H1 (cell line): ENCODE results near the gene MAP4K4. TPM values are rescaled to one million over a fixed set of nuclear protein-coding genes. Genes with fewer than 3 reads are reported as not detected.

Experiments
- CTCF ChIA-PET: fragments of 300-600 bp; sonication (Branson Sonifier 250); formaldehyde crosslinking; loops from one replicate; lab custom pipeline; 2021; ENCODE audit not compliant: partially characterized antibody; lab: Charles Lee
- POLR2A ChIA-PET: fragments of 300-600 bp; sonication (Branson Sonifier 250); formaldehyde crosslinking; loops from one replicate; lab custom pipeline; 2021; ENCODE audit warnings: inconsistent platforms; ENCODE audit not compliant: partially characterized antibody; lab: Charles Lee
- DNase-seq, 2 experiments: peaks; one replicate each; pipeline versions ENCODE4 v3.0.0 to v3.0.0-alpha.2; 2010 to 2022; ENCODE audit warnings: low spot score in 2 of 2, low read depth in 1 of 2, mixed read lengths in 1 of 2
- FAIRE-seq: peaks from 2 replicates; lab custom pipeline; 2011; peaks lifted over from hg19 to GRCh38; lab: Jason Lieb, UNC
- H2AFZ ChIP-seq: 2 replicates; pipeline ENCODE4 v1.8.1; 2012; ENCODE audit warnings: low read length, inconsistent platforms
- H2AK5ac ChIP-seq: 2 replicates; pipeline ENCODE4 v1.6.1; 2013; ENCODE audit warnings: low read depth, low read length
- H2BK120ac ChIP-seq: replicated peaks from 2 replicates; pipeline ENCODE3; 2013; ENCODE audit warnings: low read depth, low read length, inconsistent platforms
- H2BK12ac ChIP-seq: 2 replicates; pipeline ENCODE4 v1.6.1; 2013; ENCODE audit warnings: low read depth, low read length
- H2BK15ac ChIP-seq: 2 replicates; pipeline ENCODE4 v1.6.1; 2013; ENCODE audit warnings: low read length
- H2BK20ac ChIP-seq: 2 replicates; pipeline ENCODE4 v1.6.1; 2013; ENCODE audit warnings: low read length
- H2BK5ac ChIP-seq: 2 replicates; pipeline ENCODE4 v1.6.1; 2013; ENCODE audit warnings: low read depth, low read length
- H3K14ac ChIP-seq: 2 replicates; pipeline ENCODE4 v1.6.1; 2013; ENCODE audit warnings: inconsistent platforms; ENCODE audit not compliant: insufficient read length
- H3K18ac ChIP-seq: 2 replicates; pipeline ENCODE4 v1.6.1; 2013; ENCODE audit warnings: low read length; ENCODE audit errors: extremely low read depth
- H3K23ac ChIP-seq: 2 replicates; pipeline ENCODE4 v1.6.1; 2013; ENCODE audit warnings: inconsistent platforms; ENCODE audit not compliant: insufficient read length
- H3K23me2 ChIP-seq: 2 replicates; pipeline ENCODE4 v1.6.1; 2013; ENCODE audit warnings: low read depth, low read length
- H3K27ac ChIP-seq: 2 replicates; pipeline ENCODE4 v1.6.1; 2011; ENCODE audit warnings: low read depth, low read length, inconsistent platforms
- H3K27me3 ChIP-seq, 4 experiments: replicated peaks in 1 of 4; 1 replicate in 1 of 4; 2 replicates in 3 of 4; pipeline versions ENCODE4 v1.6.1 to v1.8.1; 2011 to 2013; ENCODE audit warnings: low read length in 3 of 4, mild to moderate bottlenecking in 3 of 4, inconsistent platforms in 2 of 4, mixed read lengths in 2 of 4, moderate library complexity in 1 of 4; ENCODE audit not compliant: control insufficient read depth in 3 of 4, insufficient read depth in 3 of 4; ENCODE audit errors: extremely low read depth in 1 of 4
- H3K36me3 ChIP-seq, 4 experiments: 2 replicates each; pipeline versions ENCODE4 v1.6.1 to v1.8.1; 2011 to 2013; ENCODE audit warnings: mild to moderate bottlenecking in 4 of 4, low read length in 3 of 4, moderate library complexity in 2 of 4, control low read depth in 1 of 4, inconsistent platforms in 1 of 4; ENCODE audit not compliant: insufficient read depth in 4 of 4, control insufficient read depth in 2 of 4
- H3K4ac ChIP-seq: replicated peaks from 2 replicates; pipeline ENCODE3; 2013; ENCODE audit warnings: low read length, low read depth, mixed read lengths, inconsistent platforms; ENCODE audit not compliant: insufficient read length
- H3K4me1 ChIP-seq, 4 experiments: replicated peaks in 1 of 4; 1 replicate in 1 of 4; 2 replicates in 3 of 4; pipeline versions ENCODE4 v1.6.1 to v1.8.1; 2011 to 2013; ENCODE audit warnings: low read length in 3 of 4, inconsistent platforms in 2 of 4, mixed read lengths in 1 of 4; ENCODE audit not compliant: insufficient read depth in 4 of 4, control insufficient read depth in 3 of 4
- H3K4me2 ChIP-seq, 2 experiments: 2 replicates each; pipeline versions ENCODE4 v1.6.1 to v1.8.1; 2011 to 2013; ENCODE audit warnings: low read depth in 2 of 2, low read length in 2 of 2, control low read depth in 1 of 2, inconsistent platforms in 1 of 2, mild to moderate bottlenecking in 1 of 2; ENCODE audit not compliant: insufficient read depth in 1 of 2
- H3K4me3 ChIP-seq, 4 experiments: fragments of 200-600, 300-600 bp in 1 of 4; sonication (generic), shearing (Covaris generic), sonication (Bioruptor Twin) in 1 of 4; 2 replicates each; pipeline versions ENCODE4 v1.5.1 to v1.8.1; 2011 to 2016; ENCODE audit warnings: low read length in 4 of 4, low read depth in 3 of 4, control low read depth in 2 of 4, inconsistent platforms in 2 of 4, mild to moderate bottlenecking in 2 of 4, mixed read lengths in 1 of 4, moderate library complexity in 1 of 4; ENCODE audit not compliant: insufficient read depth in 2 of 4; ENCODE audit errors: extremely low read depth in 1 of 4
- H3K56ac ChIP-seq: replicated peaks from 2 replicates; pipeline ENCODE3; 2013; ENCODE audit warnings: low read depth, mild to moderate bottlenecking, mixed read lengths, low read length, inconsistent platforms; ENCODE audit not compliant: insufficient read length
- H3K79me1 ChIP-seq: 2 replicates; pipeline ENCODE4 v1.6.1; 2013; ENCODE audit warnings: low read depth, low read length, control low read depth
- H3K79me2 ChIP-seq, 2 experiments: 2 replicates each; pipeline versions ENCODE4 v1.6.1 to v1.8.1; 2012 to 2013; ENCODE audit warnings: low read length in 2 of 2, mild to moderate bottlenecking in 2 of 2, inconsistent platforms in 1 of 2; ENCODE audit not compliant: insufficient read depth in 2 of 2, control insufficient read depth in 1 of 2
- H3K9ac ChIP-seq, 4 experiments: replicated peaks in 1 of 4; 1 replicate in 1 of 4; 2 replicates in 3 of 4; pipeline versions ENCODE4 v1.6.1 to v1.8.1; 2011 to 2013; ENCODE audit warnings: low read depth in 3 of 4, low read length in 3 of 4, control low read depth in 2 of 4, mild to moderate bottlenecking in 2 of 4, moderate library complexity in 2 of 4, inconsistent platforms in 1 of 4; ENCODE audit errors: extremely low read depth in 1 of 4
- H3K9me3 ChIP-seq, 2 experiments: 2 replicates each; pipeline versions ENCODE4 v1.6.1 to v1.8.1; 2012 to 2013; ENCODE audit warnings: mild to moderate bottlenecking in 2 of 2, moderate library complexity in 2 of 2, control low read depth in 1 of 2, inconsistent platforms in 1 of 2, low read depth in 1 of 2, low read length in 1 of 2, mixed read lengths in 1 of 2; ENCODE audit not compliant: insufficient read depth in 2 of 2
- H4K20me1 ChIP-seq, 2 experiments: replicated peaks in 1 of 2; 2 replicates each; pipeline versions ENCODE3 to v1.8.1; 2011 to 2013; ENCODE audit warnings: inconsistent platforms in 2 of 2, low read length in 2 of 2, mild to moderate bottlenecking in 1 of 2; ENCODE audit not compliant: insufficient read depth in 2 of 2, control insufficient read depth in 1 of 2
- H4K5ac ChIP-seq: 2 replicates; pipeline ENCODE4 v1.6.1; 2013; ENCODE audit warnings: low read length, low read depth, mixed read lengths, inconsistent platforms; ENCODE audit not compliant: insufficient read length
- H4K8ac ChIP-seq: 2 replicates; pipeline ENCODE4 v1.8.0; 2013; ENCODE audit warnings: mild to moderate bottlenecking, moderate library complexity, low read length, inconsistent platforms; ENCODE audit not compliant: insufficient read depth; ENCODE audit errors: extremely low read depth
- H4K91ac ChIP-seq: replicated peaks from 2 replicates; pipeline ENCODE3; 2013; ENCODE audit warnings: low read length, mixed read lengths, inconsistent platforms; ENCODE audit not compliant: insufficient read length
- ASH2L ChIP-seq: fragments of 200-600, 300-600 bp; sonication (generic); IDR thresholded peaks from one replicate; pipeline ENCODE4 v1.7.1; 2017; ENCODE audit warnings: low read length
- ATF2 ChIP-seq: IDR thresholded peaks from 2 replicates; pipeline ENCODE4 v1.6.1; 2012; ENCODE audit warnings: low read length, inconsistent platforms
- ATF3 ChIP-seq: IDR thresholded peaks from 2 replicates; pipeline ENCODE4 v1.6.1; 2011; ENCODE audit warnings: low read depth, mild to moderate bottlenecking, low read length; ENCODE audit not compliant: insufficient read depth
- BCL11A ChIP-seq, 2 experiments: IDR thresholded peaks; one replicate each; pipeline ENCODE4 v1.6.1; 2011; ENCODE audit warnings: low read depth in 2 of 2, low read length in 2 of 2, mild to moderate bottlenecking in 2 of 2
- CBX8 ChIP-seq: fragments of 300-800, 300-1000 bp; sonication (generic); IDR thresholded peaks from 2 replicates; pipeline ENCODE4 v1.7.1; 2016; ENCODE audit warnings: low read depth, low read length, borderline replicate concordance
- CEBPB ChIP-seq: IDR thresholded peaks from 2 replicates; pipeline ENCODE4 v1.6.1; 2012; ENCODE audit warnings: low read depth, low read length
- CHD2 ChIP-seq: IDR thresholded peaks from 2 replicates; pipeline ENCODE4 v1.6.1; 2012; ENCODE audit warnings: low read length, improper control_type of control experiment
- CREB1 ChIP-seq: IDR thresholded peaks from 2 replicates; pipeline ENCODE4 v1.6.1; 2012; ENCODE audit warnings: inconsistent platforms
- EGR1 ChIP-seq: IDR thresholded peaks from 2 replicates; pipeline ENCODE4 v1.6.1; 2011; ENCODE audit warnings: low read depth, low read length, borderline replicate concordance
- JUN ChIP-seq: IDR thresholded peaks from 2 replicates; pipeline ENCODE4 v1.6.1; 2011; ENCODE audit warnings: low read depth, mild to moderate bottlenecking, improper control_type of control experiment, low read length
- KDM1A ChIP-seq: fragments of 200-600, 300-600 bp; sonication (generic); IDR thresholded peaks from 2 replicates; pipeline ENCODE4 v1.7.1; 2016; ENCODE audit warnings: mild to moderate bottlenecking, low read length, borderline replicate concordance
- RFX5 ChIP-seq: IDR thresholded peaks from 2 replicates; pipeline ENCODE4 v1.6.1; 2011; ENCODE audit warnings: low read depth, low read length, improper control_type of control experiment, borderline replicate concordance
- TAF7 ChIP-seq: optimal IDR thresholded peaks from 2 replicates; pipeline ENCODE3; 2011; ENCODE audit warnings: low read depth, mild to moderate bottlenecking, inconsistent platforms, low read length, moderate library complexity, borderline replicate concordance
- WGBS, 2 experiments: shearing (Covaris generic) in 1 of 2; methylation state at CpG; one replicate each; pipeline versions ENCODE4 v1.1.6 to v1.1.7; 2013 to 2015; ENCODE audit warnings: low lambda C conversion rate in 2 of 2, mixed read lengths in 2 of 2, inconsistent platforms in 1 of 2, low coverage in 1 of 2, missing lambda C conversion rate in 1 of 2; ENCODE audit not compliant: insufficient replicate concordance in 2 of 2, insufficient coverage in 1 of 2, insufficient read length in 1 of 2; ENCODE audit errors: extremely low coverage in 1 of 2, missing lambda C conversion rate in 1 of 2; 5-methylcytosine and 5-hydroxymethylcytosine counted together
- polyA plus RNA-seq, 7 experiments: library from polyadenylated mRNA; depleted of rRNA in 3 of 7; stranded (reverse) in 5 of 7; unstranded in 2 of 7; fragments of >200 nt in 5 of 7; fragments of 200-250 nt in 2 of 7; gene quantifications; 1 replicate in 5 of 7; 2 replicates in 1 of 7; 4 replicates in 1 of 7; pipeline versions ENCODE4 v1.2.1 to v1.2.3, GENCODE V29; 2011 to 2013; ENCODE audit warnings: missing spikeins in 2 of 7, mixed read lengths in 2 of 7
- total RNA-seq: library from RNA; stranded (reverse); fragmentation: NEBNext Ultra II Directional; extraction: Animal tissue kit (Norgen Biotek cat#: 25700); gene quantifications from 2 replicates; pipeline ENCODE4 v1.2.1, GENCODE V29; 2021

MAP4K4 gene
- total and polyA plus RNA-seq, 2 of the 8 experiments (the other 6 are each of a cell fraction or from before 2014, with no cell fraction given) = 53.2 to 138 TPM

GRCh38 chr2:101781326-101781725 is 83.8 kb downstream of the MAP4K4 start:
- Histone ChIP-seq H3K36me3 (no peaks in the 10 kb centered on the region), H4K91ac (no peak overlapping the region), H3K4ac (no peak overlapping the region), H3K27ac (no peak overlapping the region), H4K8ac (no peak overlapping the region), H2AK5ac (no peak overlapping the region), H3K23me2 (no peaks in the 10 kb centered on the region), H3K79me1 (peaks cover 25% of the 10 kb centered on the region), H4K20me1 (peaks cover 28 to 29% of the 10 kb centered on the region in 2 experiments), H3K79me2 (peaks cover 36 to 98% of the 10 kb centered on the region in 2 experiments), H4K5ac (no peak overlapping the region), H2BK20ac (no peak overlapping the region), H3K4me2 (peak overlapping the region in 1 of 2 experiments; percentile 22; a peak in 1 of 4 replicates), H3K56ac (no peak overlapping the region), H3K9me3 (no peaks in the 10 kb centered on the region), H2BK120ac (no peak overlapping the region), H3K14ac (no peak overlapping the region), H3K9ac (no peak overlapping the region; a peak in 1 of 7 replicates), H2BK12ac (no peak overlapping the region), H3K27me3 (no peaks in the 10 kb centered on the region), H2BK15ac (no peak overlapping the region), H3K18ac (no peak overlapping the region), H3K4me1 (peaks cover 11 to 24% (median 17%) of the 10 kb centered on the region in 4 experiments), H2BK5ac (no peak overlapping the region), H3K23ac (no peak overlapping the region), H2AFZ (no peak overlapping the region), H3K4me3 (no peak overlapping the region)
- no peak for DNase-seq
- 80% methylated on average over 4 of the region's 4 CpGs; no CpG with 5 or more reads in 1 of the 2 experiments for WGBS, 2 experiments
- no peak for TF ChIP-seq RFX5
- no peak for TF ChIP-seq CBX8
- TF ChIP-seq ATF2 = no peak
- TF ChIP-seq CHD2 = no peak
- TF ChIP-seq TAF7 = no peak
- TF ChIP-seq CEBPB = no peak
- TF ChIP-seq CREB1 = no peak
- no peak for TF ChIP-seq ATF3
- no peak for TF ChIP-seq ASH2L
- no peak for TF ChIP-seq EGR1
- TF ChIP-seq BCL11A (IDR thresholded peaks at IDR 0.05; ENCODE audit: low read depth in 2 of 2, low read length in 2 of 2) = no peak
- TF ChIP-seq KDM1A = no peak
- no peak for TF ChIP-seq JUN
- ChIA-PET POLR2A (no interaction called here), CTCF (interaction anchor here (0.7 to 3.4 kb wide), 5 partner anchors 11 to 50 kb away, joined by 3 to 15 read pairs (median 3); no protein-coding TSS in a partner anchor)
- FAIRE-seq = no peak
